ENCODE data around the gene PAK6. TPM values are rescaled to one million over a fixed set of nuclear protein-coding genes. Genes with fewer than 3 reads are reported as not detected.

PAK6 gene
- total and polyA plus RNA-seq, 11 donors: 0.93 to 17.4 (median 7.6) TPM

GRCh38 chr15:40246496-40247280, 7.8 kb downstream of the PAK6 start:
- 86 to 98% (median 92%) methylated on average over 7 to 8 of the region's 8 CpGs for WGBS, 4 donors
- intact Hi-C loops (cut with DNase I): no loop called here
- Histone ChIP-seq H3K36me3 (no peaks in the 10 kb centered on the region), H3K9me3 (no peaks in the 10 kb centered on the region), H3K4me3 (no peak overlapping the region), H3K4me1 (peaks cover 0 to 15% (median 0%) of the 10 kb centered on the region in 12 donors), H3K27ac (no peak overlapping the region), H3K27me3 (peaks cover 0 to under 1% (median 0%) of the 10 kb centered on the region in 9 donors)
- ATAC-seq (no peak), DNase-seq (no peak)
- TF ChIP-seq POLR2A (IDR thresholded peaks at IDR 0.05): no peak
- no peak for TF ChIP-seq CTCF (IDR thresholded peaks at IDR 0.05)

DNA sequence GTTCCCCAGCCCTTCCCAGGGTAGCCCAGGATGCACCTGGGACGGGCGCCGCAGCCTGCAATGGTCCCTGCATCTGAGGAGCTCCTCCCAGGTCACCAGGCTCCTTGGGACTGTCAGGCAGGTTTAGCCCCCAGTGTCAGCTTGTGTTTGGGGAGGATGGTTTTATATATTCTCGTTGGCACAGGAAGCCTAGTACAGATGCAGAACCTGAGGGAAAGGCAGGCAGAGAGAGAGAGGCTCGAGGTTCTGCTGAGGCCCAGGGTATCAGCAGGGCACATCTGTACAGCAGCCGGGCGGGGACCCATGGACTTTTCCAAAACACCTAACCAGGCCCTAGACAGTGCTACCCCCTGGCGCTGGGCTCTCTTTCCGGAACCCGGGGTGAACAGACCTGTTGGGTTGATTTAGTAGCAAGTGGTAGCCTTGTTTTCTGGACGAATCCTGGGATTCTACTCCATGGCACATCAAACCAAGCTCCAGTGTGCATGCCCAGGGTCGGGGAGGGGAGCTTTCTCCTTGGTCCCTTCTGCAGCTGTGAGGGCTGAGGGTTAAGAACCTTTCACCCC, 8.6 kb downstream of the PAK6 start:
- Histone ChIP-seq H3K27me3 (peaks cover 0 to 9% (median 0%) of the 10 kb centered on the region in 9 donors), H3K27ac (no peak overlapping the region), H3K4me3 (no peak overlapping the region), H3K36me3 (no peaks in the 10 kb centered on the region), H3K4me1 (peaks cover 0 to 23% (median 6%) of the 10 kb centered on the region in 12 donors), H3K9me3 (no peaks in the 10 kb centered on the region)
- DNase-seq (no peak), ATAC-seq (no peak)
- 83 to 90% (median 88%) methylated on average over 10 to 12 of the region's 12 CpGs for WGBS, 4 donors
- TF ChIP-seq CTCF (IDR thresholded peaks at IDR 0.05) (no peak), POLR2A (IDR thresholded peaks at IDR 0.05) (no peak)
- intact Hi-C loops (cut with DNase I): no loop called here

DNA sequence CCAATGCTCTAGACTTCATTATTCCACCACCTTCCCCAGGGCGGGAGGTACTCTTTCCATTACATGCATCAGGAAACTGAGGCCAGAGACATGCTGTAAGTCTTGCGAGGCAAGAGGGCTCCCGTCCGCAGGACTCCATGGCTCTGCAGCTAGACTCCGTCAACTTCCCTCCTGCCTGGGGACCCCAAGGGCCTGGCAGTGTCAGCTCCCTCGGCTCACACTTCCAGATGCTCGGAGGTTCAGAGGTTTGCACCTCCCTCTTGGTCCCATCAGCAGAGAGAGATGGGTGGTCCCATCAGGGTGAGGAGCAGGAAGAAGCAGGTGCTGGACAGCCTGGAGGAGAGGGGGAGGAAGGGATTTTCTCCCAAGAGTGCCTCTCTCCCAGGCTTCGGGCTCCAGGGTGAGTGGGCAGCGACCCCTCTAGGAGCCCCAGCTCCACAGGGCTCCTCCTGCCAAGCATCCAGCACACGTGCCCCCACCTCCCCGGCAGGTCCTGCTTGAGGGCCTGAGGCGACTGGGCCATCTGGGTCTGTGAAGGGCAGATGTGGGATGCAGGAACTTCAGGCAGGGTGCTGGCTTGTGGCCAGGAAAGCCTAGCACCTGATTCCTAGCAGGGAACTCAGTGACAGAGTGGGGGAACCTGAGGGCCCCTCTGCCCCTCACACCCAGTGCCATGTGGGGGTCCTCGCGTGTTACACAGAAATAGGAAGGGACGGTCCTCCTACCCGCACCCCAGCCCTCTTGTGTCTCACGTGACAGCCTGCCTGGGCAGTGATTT, 9.3 kb downstream of the PAK6 start:
- 86 to 90% (median 88%) methylated on average over 13 to 17 of the region's 17 CpGs for WGBS, 4 donors
- no peak for ATAC-seq
- H3K27me3 ChIP-seq: peaks cover 0 to 16% (median 0%) of the 10 kb centered on the region in 9 donors
- no peak overlapping the region for H3K27ac ChIP-seq
- H3K9me3 ChIP-seq: no peaks in the 10 kb centered on the region
- TF ChIP-seq POLR2A (IDR thresholded peaks at IDR 0.05) (no peak), CTCF (IDR thresholded peaks at IDR 0.05) (no peak)
- intact Hi-C loops (cut with DNase I): no loop called here
- H3K36me3 ChIP-seq: no peaks in the 10 kb centered on the region
- DNase-seq: no peak
- no peak overlapping the region for H3K4me3 ChIP-seq
- H3K4me1 ChIP-seq: peaks cover 0 to 30% (median 13%) of the 10 kb centered on the region in 12 donors

All from heart left ventricle (tissue), 16 donors.